Neuronal stem cell (in vitro differentiated cells): ENCODE results near the gene SMAD6.

Source experiments
- DNase-seq: peaks from one replicate; pipeline ENCODE4 v3.0.0-alpha.2; 2013; ENCODE audit warnings: low spot score
- H2AFZ ChIP-seq: one replicate; pipeline ENCODE4 v1.6.1; 2013; ENCODE audit warnings: mild to moderate bottlenecking, low read length, inconsistent platforms
- H2AK5ac ChIP-seq: 2 replicates; pipeline ENCODE4 v1.6.1; 2013; ENCODE audit warnings: low read depth, mild to moderate bottlenecking, inconsistent platforms, low read length, moderate library complexity, mixed read lengths
- H2BK120ac ChIP-seq: 2 replicates; pipeline ENCODE4 v1.6.1; 2013; ENCODE audit warnings: low read depth, mild to moderate bottlenecking, inconsistent platforms, low read length, moderate library complexity, mixed read lengths
- H2BK12ac ChIP-seq: one replicate; pipeline ENCODE4 v1.6.1; 2013; ENCODE audit warnings: low read length, inconsistent platforms
- H2BK15ac ChIP-seq: 2 replicates; pipeline ENCODE4 v1.6.1; 2013; ENCODE audit warnings: mild to moderate bottlenecking, low read length, inconsistent platforms, mixed read lengths
- H2BK5ac ChIP-seq: one replicate; pipeline ENCODE4 v1.6.1; 2013; ENCODE audit warnings: inconsistent platforms, mild to moderate bottlenecking, low read length, moderate library complexity
- H3K14ac ChIP-seq: one replicate; pipeline ENCODE4 v1.6.1; 2013; ENCODE audit warnings: low read length, inconsistent platforms
- H3K18ac ChIP-seq: 2 replicates; pipeline ENCODE4 v1.6.1; 2013; ENCODE audit warnings: low read length, inconsistent platforms
- H3K23ac ChIP-seq: 2 replicates; pipeline ENCODE4 v1.6.1; 2013; ENCODE audit warnings: low read depth, mild to moderate bottlenecking, mixed read lengths, low read length, inconsistent platforms; ENCODE audit not compliant: poor library complexity
- H3K27ac ChIP-seq: replicated peaks from 3 replicates; pipeline ENCODE4 v1.5.1; 2013; ENCODE audit warnings: low read length, inconsistent platforms
- H3K27me3 ChIP-seq, 3 experiments: 2 replicates each; pipeline ENCODE4 v1.6.1; 2013; ENCODE audit warnings: low read length in 3 of 3, mild to moderate bottlenecking in 2 of 3, inconsistent platforms in 1 of 3, low read depth in 1 of 3, mixed read lengths in 1 of 3, moderate library complexity in 1 of 3; ENCODE audit not compliant: control insufficient read depth in 3 of 3, insufficient read depth in 3 of 3
- H3K36me3 ChIP-seq, 2 donors: replicated peaks in 1 of 2; 2 replicates each; pipeline ENCODE4 v1.6.1; 2013; ENCODE audit warnings: low read length in 2 of 2; ENCODE audit not compliant: control insufficient read depth in 2 of 2, insufficient read depth in 2 of 2
- H3K4ac ChIP-seq: 2 replicates; pipeline ENCODE4 v1.6.1; 2013; ENCODE audit warnings: inconsistent platforms, mild to moderate bottlenecking, low read length, moderate library complexity
- H3K4me1 ChIP-seq, 2 donors: 1 replicate in 1 of 2; 2 replicates in 1 of 2; pipeline ENCODE4 v1.6.1; 2013; ENCODE audit warnings: low read length in 2 of 2, low read depth in 1 of 2; ENCODE audit not compliant: control insufficient read depth in 2 of 2, insufficient read depth in 1 of 2
- H3K4me2 ChIP-seq: one replicate; pipeline ENCODE4 v1.6.1; 2013; ENCODE audit warnings: mild to moderate bottlenecking, low read length, inconsistent platforms; ENCODE audit not compliant: insufficient read depth, poor library complexity, severe bottlenecking
- H3K4me3 ChIP-seq, 2 donors: 2 replicates each; pipeline ENCODE4 v1.5.1; 2013; ENCODE audit warnings: low read length in 2 of 2, mild to moderate bottlenecking in 2 of 2, inconsistent platforms in 1 of 2, moderate library complexity in 1 of 2
- H3K79me1 ChIP-seq: one replicate; pipeline ENCODE4 v1.6.1; 2013; ENCODE audit warnings: low read depth, mild to moderate bottlenecking, inconsistent platforms, low read length, moderate library complexity
- H3K9ac ChIP-seq: one replicate; pipeline ENCODE4 v1.6.1; 2013; ENCODE audit warnings: mild to moderate bottlenecking, low read depth, low read length, inconsistent platforms; ENCODE audit not compliant: poor library complexity
- H3K9me3 ChIP-seq, 2 donors: replicated peaks in 1 of 2; 2 replicates each; pipeline versions ENCODE3 to v1.6.1; 2013; ENCODE audit warnings: low read length in 2 of 2, mild to moderate bottlenecking in 2 of 2, inconsistent platforms in 1 of 2, low read depth in 1 of 2, mixed read lengths in 1 of 2, moderate library complexity in 1 of 2; ENCODE audit not compliant: control insufficient read depth in 2 of 2, insufficient read depth in 1 of 2
- H4K8ac ChIP-seq: one replicate; pipeline ENCODE4 v1.6.1; 2013; ENCODE audit warnings: low read depth, mild to moderate bottlenecking, inconsistent platforms, low read length, moderate library complexity
- H4K91ac ChIP-seq: one replicate; pipeline ENCODE4 v1.6.1; 2013; ENCODE audit warnings: low read length, low read depth, mild to moderate bottlenecking, inconsistent platforms; ENCODE audit not compliant: poor library complexity
- WGBS, 2 donors: extraction: QIAGEN DNeasy Blood & Tissue Kit; methylation state at CpG; one replicate each; pipeline ENCODE4 v1.1.7; 2013; ENCODE audit warnings: missing lambda C conversion rate in 2 of 2, mixed read lengths in 1 of 2; ENCODE audit not compliant: insufficient read length in 2 of 2, insufficient replicate concordance in 1 of 2; ENCODE audit errors: extremely low coverage in 2 of 2; 5-methylcytosine and 5-hydroxymethylcytosine counted together

SMAD6 gene

GRCh38 chr15:66726386-66726785, 24.4 kb downstream of the SMAD6 start:
- DNase-seq = no peak
- no peak overlapping the region for H4K8ac ChIP-seq
- H4K91ac ChIP-seq = no peak overlapping the region
- H2AFZ ChIP-seq = no peak overlapping the region
- peak overlapping the region; percentile 28 for H2BK15ac ChIP-seq
- H3K9me3 ChIP-seq = no peaks in the 10 kb centered on the region
- H3K14ac ChIP-seq = no peak overlapping the region
- H3K4me2 ChIP-seq = no peak overlapping the region
- no peaks in the 10 kb centered on the region for H3K79me1 ChIP-seq
- no peak overlapping the region for H2BK5ac ChIP-seq
- H3K9ac ChIP-seq = no peak overlapping the region
- WGBS, 2 donors = no CpG with 5 or more reads among the region's 2 CpGs
- H3K4me3 ChIP-seq = no peak overlapping the region
- no peak overlapping the region for H3K4ac ChIP-seq
- H3K23ac ChIP-seq = no peak overlapping the region
- no peak overlapping the region for H3K27ac ChIP-seq
- no peaks in the 10 kb centered on the region for H3K36me3 ChIP-seq
- H3K4me1 ChIP-seq = peaks cover 9 to 16% of the 10 kb centered on the region in 2 donors
- H2AK5ac ChIP-seq = peak overlapping the region; percentile 27
- H2BK120ac ChIP-seq = no peak overlapping the region
- no peak overlapping the region for H2BK12ac ChIP-seq
- H3K27me3 ChIP-seq = peaks cover 0 to 2% (median 0%) of the 10 kb centered on the region in 3 experiments
- no peak overlapping the region for H3K18ac ChIP-seq

- WGBS, 2 donors = no CpG with 5 or more reads among the region's 26 CpGs
- no peak overlapping the region for H2BK120ac ChIP-seq
- no peak overlapping the region for H4K91ac ChIP-seq
- peak overlapping the region; percentile 0 for H3K18ac ChIP-seq
- H2AK5ac ChIP-seq = no peak overlapping the region
- no peaks in the 10 kb centered on the region for H3K79me1 ChIP-seq
- H2BK5ac ChIP-seq = no peak overlapping the region
- no peaks in the 10 kb centered on the region for H3K9me3 ChIP-seq
- no peaks in the 10 kb centered on the region for H3K36me3 ChIP-seq
- no peak for DNase-seq
- H3K4me1 ChIP-seq = peaks cover 11 to 16% of the 10 kb centered on the region in 2 donors
- no peak overlapping the region for H3K4ac ChIP-seq
- H2AFZ ChIP-seq = peak overlapping the region; percentile 74
- H3K27me3 ChIP-seq = peaks cover 0 to 2% (median 0%) of the 10 kb centered on the region in 3 experiments
- no peak overlapping the region for H3K14ac ChIP-seq
- H3K27ac ChIP-seq = no peak overlapping the region
- no peak overlapping the region for H2BK15ac ChIP-seq
- H3K4me3 ChIP-seq = no peak overlapping the region
- no peak overlapping the region for H3K23ac ChIP-seq
- H3K9ac ChIP-seq = no peak overlapping the region
- H3K4me2 ChIP-seq = peak overlapping the region; percentile 28
- no peak overlapping the region for H4K8ac ChIP-seq
- no peak overlapping the region for H2BK12ac ChIP-seq
These were observed 27.4 kb downstream of the SMAD6 start for GRCh38 chr15:66729331-66729951.

- Histone ChIP-seq H3K27me3 (peaks cover 0 to 2% (median 0%) of the 10 kb centered on the region in 3 experiments), H2BK15ac (no peak overlapping the region), H3K79me1 (no peaks in the 10 kb centered on the region), H3K9ac (no peak overlapping the region), H3K4me2 (no peak overlapping the region), H3K36me3 (no peaks in the 10 kb centered on the region), H2AK5ac (no peak overlapping the region), H3K14ac (no peak overlapping the region), H3K23ac (no peak overlapping the region), H2BK5ac (no peak overlapping the region), H2BK12ac (no peak overlapping the region), H3K4ac (no peak overlapping the region), H2AFZ (peak overlapping the region; percentile 74), H3K4me1 (peaks cover 12 to 16% of the 10 kb centered on the region in 2 donors), H3K9me3 (no peaks in the 10 kb centered on the region), H4K8ac (no peak overlapping the region), H3K18ac (no peak overlapping the region), H3K27ac (no peak overlapping the region), H2BK120ac (no peak overlapping the region), H4K91ac (no peak overlapping the region), H3K4me3 (no peak overlapping the region)
- no peak for DNase-seq
- no CpG with 5 or more reads among the region's 4 CpGs for WGBS, 2 donors
These were observed 28.4 kb downstream of the SMAD6 start for GRCh38 chr15:66730168-66731021.

- no peak overlapping the region for H3K27ac ChIP-seq
- H3K18ac ChIP-seq = peak overlapping the region; percentile 0
- no peak overlapping the region for H2BK15ac ChIP-seq
- no peak overlapping the region for H3K4ac ChIP-seq
- no peak overlapping the region for H3K23ac ChIP-seq
- peaks cover 0 to 2% (median 0%) of the 10 kb centered on the region in 3 experiments for H3K27me3 ChIP-seq
- no peak overlapping the region for H3K4me3 ChIP-seq
- peaks cover 13 to 14% of the 10 kb centered on the region in 2 donors for H3K4me1 ChIP-seq
- WGBS, 2 donors = no CpG with 5 or more reads among the region's 11 CpGs
- no peak overlapping the region for H4K8ac ChIP-seq
- DNase-seq = no peak
- H3K36me3 ChIP-seq = no peaks in the 10 kb centered on the region
- no peak overlapping the region for H3K4me2 ChIP-seq
- no peak overlapping the region for H4K91ac ChIP-seq
- H2AK5ac ChIP-seq = no peak overlapping the region
- H2BK120ac ChIP-seq = no peak overlapping the region
- no peak overlapping the region for H3K9ac ChIP-seq
- H2BK5ac ChIP-seq = no peak overlapping the region
- no peak overlapping the region for H3K14ac ChIP-seq
- no peak overlapping the region for H2BK12ac ChIP-seq
- H3K9me3 ChIP-seq = no peaks in the 10 kb centered on the region
- H3K79me1 ChIP-seq = no peaks in the 10 kb centered on the region
- no peak overlapping the region for H2AFZ ChIP-seq
These were observed 31.9 kb downstream of the SMAD6 start for GRCh38 chr15:66733976-66734375.
